Esophagus (tissue), 2 donors: ENCODE measurements around the gene DUOX1. TPM values are rescaled to one million over a fixed set of nuclear protein-coding genes. Genes with fewer than 3 reads are reported as not detected.

ENCODE experiments used
- H3K27ac ChIP-seq, 2 donors: one replicate each; pipeline ENCODE4 v1.5.1; 2013; ENCODE audit warnings: low read depth in 2 of 2, mild to moderate bottlenecking in 2 of 2, inconsistent platforms in 1 of 2, low read length in 1 of 2, moderate library complexity in 1 of 2
- H3K27me3 ChIP-seq, 2 donors: one replicate each; pipeline ENCODE4 v1.6.1; 2013; ENCODE audit warnings: low read length in 2 of 2, control low read depth in 1 of 2, mild to moderate bottlenecking in 1 of 2; ENCODE audit not compliant: insufficient read depth in 2 of 2, control insufficient read depth in 1 of 2
- H3K36me3 ChIP-seq, 2 donors: one replicate each; pipeline ENCODE4 v1.6.1; 2013; ENCODE audit warnings: low read length in 1 of 2; ENCODE audit not compliant: control insufficient read depth in 2 of 2, insufficient read depth in 2 of 2
- H3K4me1 ChIP-seq, 2 donors: one replicate each; pipeline ENCODE4 v1.6.1; 2013; ENCODE audit warnings: low read length in 1 of 2; ENCODE audit not compliant: control insufficient read depth in 2 of 2, insufficient read depth in 2 of 2
- H3K4me3 ChIP-seq, 2 donors: one replicate each; pipeline ENCODE4 v1.5.1; 2013; ENCODE audit warnings: low read length in 2 of 2, mild to moderate bottlenecking in 2 of 2, low read depth in 1 of 2, moderate library complexity in 1 of 2
- H3K9me3 ChIP-seq, 2 donors: one replicate each; pipeline ENCODE4 v1.6.1; 2013; ENCODE audit warnings: mild to moderate bottlenecking in 2 of 2, low read depth in 1 of 2, low read length in 1 of 2, moderate library complexity in 1 of 2; ENCODE audit not compliant: control insufficient read depth in 2 of 2, insufficient read depth in 1 of 2
- WGBS, 2 donors: extraction: QIAGEN DNeasy Blood & Tissue Kit; methylation state at CpG; one replicate each; pipeline ENCODE4 v1.1.7; 2013; 5-methylcytosine and 5-hydroxymethylcytosine counted together
- polyA plus RNA-seq, 2 donors: library from polyadenylated mRNA; stranded (reverse); fragments of 200-250 nt; gene quantifications; one replicate each; pipeline ENCODE4 v1.2.3, GENCODE V29; 2013
- donor health status: healthy with polysubstance abuse.
- donor health status: Bipolar disorder and iron deficiency.

Gene DUOX1
- polyA plus RNA-seq, 2 donors, result 64.7 to 111 TPM

DNA sequence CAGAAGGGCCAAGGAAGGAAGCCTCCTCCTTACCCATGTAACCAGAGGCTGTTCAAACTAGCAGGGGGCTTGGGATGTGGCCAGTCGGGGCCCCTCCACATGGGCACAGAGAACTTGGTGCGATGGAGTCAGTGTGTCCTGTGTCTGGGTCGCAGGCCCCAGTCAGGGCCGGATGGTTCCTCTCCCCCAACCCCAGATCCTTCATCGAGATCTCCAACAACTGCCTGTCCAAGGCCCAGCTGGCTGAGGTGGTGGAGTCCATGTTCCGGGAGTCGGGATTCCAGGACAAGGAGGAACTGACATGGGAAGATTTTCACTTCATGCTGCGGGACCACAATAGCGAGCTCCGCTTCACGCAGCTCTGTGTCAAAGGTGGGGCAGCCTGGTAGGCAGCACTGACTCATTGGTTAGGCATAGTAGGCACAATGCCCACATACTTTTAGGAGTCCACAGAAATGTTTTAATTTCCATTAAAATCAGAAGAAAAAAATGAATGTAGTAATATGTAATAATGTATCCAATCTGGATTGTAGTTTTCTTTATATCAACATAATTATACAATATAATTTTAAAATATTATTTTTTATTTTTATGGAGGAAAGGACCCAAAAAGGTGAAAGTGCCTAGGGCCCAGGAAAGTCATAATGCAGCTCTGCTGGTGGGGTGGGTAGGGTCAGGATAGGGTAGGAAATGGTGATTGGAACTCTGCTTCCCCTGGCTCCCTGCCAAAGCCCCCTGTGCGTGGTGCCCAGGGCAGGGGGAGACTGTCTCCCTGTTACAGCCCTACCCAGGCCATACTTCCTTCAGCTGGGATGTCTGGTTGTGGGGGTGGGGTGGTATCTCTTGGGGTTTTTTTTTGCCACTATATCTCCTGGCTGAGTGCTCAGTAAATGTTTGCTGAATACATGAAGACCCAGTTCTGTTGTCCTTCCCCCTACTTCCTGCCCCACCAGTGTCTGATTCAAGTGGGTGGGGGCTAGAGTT, 18.6 kb downstream of the DUOX1 start:
- peak overlapping the region; percentile 33 to 77 for H3K27ac ChIP-seq
- peaks cover 0 to 19% of the 10 kb centered on the region in 2 donors for H3K4me1 ChIP-seq
- H3K27me3 ChIP-seq, result no peaks in the 10 kb centered on the region
- H3K36me3 ChIP-seq, result peaks cover 7 to 51% of the 10 kb centered on the region in 2 donors
- H3K4me3 ChIP-seq, result no peak overlapping the region
- H3K9me3 ChIP-seq, result no peaks in the 10 kb centered on the region
- 81% methylated on average over 12 of the region's 12 CpGs for WGBS, 2 donors

DNA sequence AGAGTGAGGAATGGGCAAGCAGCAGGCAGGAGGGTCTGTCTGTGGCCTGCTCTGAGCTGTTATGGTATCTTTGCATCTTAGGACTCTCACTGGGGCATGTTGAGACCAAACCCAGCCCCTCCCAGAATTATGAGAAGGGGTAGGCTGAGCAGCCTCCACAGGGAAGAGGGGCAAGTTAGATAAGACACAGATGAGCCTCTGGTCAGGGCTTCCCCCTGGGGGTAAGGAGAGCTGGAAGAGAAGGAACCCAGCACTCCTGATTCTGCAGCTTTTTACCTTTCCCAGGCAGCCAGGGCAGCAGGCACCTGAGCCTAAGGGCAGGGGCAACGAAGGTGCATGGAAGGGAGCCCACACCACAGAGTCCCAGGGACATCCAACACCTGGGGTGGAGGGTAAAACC, 19.3 kb downstream of the DUOX1 start:
- Histone ChIP-seq H3K27me3 (no peaks in the 10 kb centered on the region), H3K36me3 (peaks cover 7 to 50% of the 10 kb centered on the region in 2 donors), H3K4me1 (peaks cover 0 to 21% of the 10 kb centered on the region in 2 donors), H3K27ac (peak overlapping the region in 1 of 2 donors; percentile 77), H3K4me3 (no peak overlapping the region), H3K9me3 (no peaks in the 10 kb centered on the region)
- WGBS, 2 donors, result 49 to 68% methylated on average over 1 of the region's 1 CpG

DNA sequence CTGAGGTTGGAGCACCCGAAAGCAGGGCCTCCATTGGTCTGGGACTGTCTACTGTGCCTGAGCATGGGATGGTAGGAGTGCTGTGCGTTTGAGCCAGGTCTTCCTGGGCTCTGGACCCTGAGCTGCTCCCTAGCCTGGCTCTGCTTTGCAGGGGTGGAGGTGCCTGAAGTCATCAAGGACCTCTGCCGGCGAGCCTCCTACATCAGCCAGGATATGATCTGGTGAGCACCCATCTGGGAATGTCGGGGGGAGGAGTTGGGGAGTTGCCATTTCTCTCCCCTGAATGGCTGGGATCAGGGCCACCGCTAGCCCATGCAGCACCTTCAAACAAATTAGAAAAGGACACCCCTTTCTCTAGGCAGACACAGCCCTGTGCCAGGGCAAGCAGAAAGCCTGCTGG, 20.7 kb downstream of the DUOX1 start:
- no peak overlapping the region for H3K4me3 ChIP-seq
- no peak overlapping the region for H3K27ac ChIP-seq
- peaks cover 7 to 51% of the 10 kb centered on the region in 2 donors for H3K36me3 ChIP-seq
- H3K9me3 ChIP-seq, result no peaks in the 10 kb centered on the region
- 84 to 85% methylated on average over 6 of the region's 6 CpGs for WGBS, 2 donors
- peaks cover 0 to 27% of the 10 kb centered on the region in 2 donors for H3K4me1 ChIP-seq
- no peaks in the 10 kb centered on the region for H3K27me3 ChIP-seq

DNA sequence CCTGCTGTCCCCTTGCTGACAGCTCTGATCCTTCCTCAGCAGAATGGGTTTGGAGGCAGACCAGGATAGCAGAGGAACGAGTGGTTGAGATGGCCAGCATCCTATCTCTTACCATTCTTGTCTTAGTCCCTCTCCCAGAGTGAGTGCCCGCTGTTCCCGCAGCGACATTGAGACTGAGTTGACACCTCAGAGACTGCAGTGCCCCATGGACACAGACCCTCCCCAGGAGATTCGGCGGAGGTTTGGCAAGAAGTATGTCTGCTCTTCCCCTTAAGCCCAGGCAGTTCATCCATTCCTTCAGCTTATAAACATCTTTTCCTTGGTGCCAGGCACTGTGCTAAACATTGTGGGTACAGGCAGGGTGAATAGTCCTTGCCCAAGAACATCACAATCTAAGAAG, 21.2 kb downstream of the DUOX1 start:
- Histone ChIP-seq H3K36me3 (peaks cover 7 to 54% of the 10 kb centered on the region in 2 donors), H3K27me3 (no peaks in the 10 kb centered on the region), H3K4me1 (peaks cover 0 to 30% of the 10 kb centered on the region in 2 donors), H3K9me3 (no peaks in the 10 kb centered on the region), H3K4me3 (no peak overlapping the region), H3K27ac (no peak overlapping the region)
- WGBS, 2 donors, result 94% methylated on average over 6 of the region's 6 CpGs

DNA sequence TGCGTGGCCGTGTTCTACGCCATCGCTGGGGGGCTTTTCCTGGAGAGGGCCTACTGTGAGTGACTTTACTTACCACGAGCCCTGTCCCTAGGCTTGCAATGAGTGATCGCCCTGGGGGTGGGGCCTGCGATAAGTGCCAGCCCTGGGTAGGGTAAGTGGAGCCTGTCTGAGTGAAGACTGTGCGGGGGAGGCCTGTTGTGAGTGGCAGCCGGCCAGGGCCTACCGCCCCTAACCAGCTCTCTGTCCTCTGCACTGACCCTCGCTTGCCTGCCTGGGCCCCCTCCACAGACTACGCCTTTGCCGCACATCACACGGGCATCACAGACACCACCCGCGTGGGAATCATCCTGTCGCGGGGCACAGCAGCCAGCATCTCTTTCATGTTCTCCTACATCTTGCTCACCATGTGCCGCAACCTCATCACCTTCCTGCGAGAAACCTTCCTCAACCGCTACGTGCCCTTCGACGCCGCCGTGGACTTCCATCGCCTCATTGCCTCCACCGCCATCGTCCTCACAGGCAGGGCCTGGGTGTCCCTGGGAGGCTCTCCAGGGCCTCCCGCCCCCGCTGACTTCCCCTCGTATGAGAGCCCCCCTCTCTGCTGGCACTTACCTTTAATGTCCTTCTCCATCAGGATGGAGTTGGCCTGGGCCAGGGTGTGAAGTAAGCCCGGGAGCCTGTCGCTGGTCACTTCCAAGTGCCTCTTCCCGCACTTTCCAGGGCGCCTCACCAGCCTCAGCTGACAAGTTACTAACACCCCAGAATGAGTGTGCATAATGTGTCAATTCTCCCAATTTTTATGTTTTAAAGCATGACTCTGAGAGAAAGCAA, 22.4 kb downstream of the DUOX1 start:
- Histone ChIP-seq H3K4me3 (no peak overlapping the region), H3K27me3 (no peaks in the 10 kb centered on the region), H3K4me1 (peaks cover 0 to 26% of the 10 kb centered on the region in 2 donors), H3K9me3 (no peaks in the 10 kb centered on the region), H3K36me3 (peaks cover 7 to 52% of the 10 kb centered on the region in 2 donors), H3K27ac (peak overlapping the region in 1 of 2 donors; percentile 3)
- 95 to 96% methylated on average over 36 of the region's 36 CpGs for WGBS, 2 donors

DNA sequence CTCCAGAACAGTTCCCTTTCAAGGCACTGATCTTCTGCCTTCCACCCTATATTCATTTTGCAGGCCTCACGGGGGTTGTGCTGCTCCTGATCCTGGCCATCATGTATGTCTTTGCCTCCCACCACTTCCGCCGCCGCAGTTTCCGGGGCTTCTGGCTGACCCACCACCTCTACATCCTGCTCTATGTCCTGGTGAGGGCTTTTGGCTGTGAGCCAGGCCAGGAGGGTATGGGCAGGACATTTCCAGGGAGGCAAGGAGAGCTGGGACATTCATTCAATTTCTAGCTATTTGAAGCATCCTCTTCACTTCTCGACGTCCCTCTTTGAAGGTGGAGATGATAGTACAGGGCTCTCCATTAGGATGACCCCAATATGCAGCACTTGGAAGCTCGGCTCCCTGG, 25.9 kb downstream of the DUOX1 start:
- Histone ChIP-seq H3K4me3 (no peak overlapping the region), H3K36me3 (peaks cover 7 to 37% of the 10 kb centered on the region in 2 donors), H3K4me1 (peaks cover 0 to 18% of the 10 kb centered on the region in 2 donors), H3K27ac (peak overlapping the region; percentile 47 to 94), H3K9me3 (no peaks in the 10 kb centered on the region), H3K27me3 (no peaks in the 10 kb centered on the region)
- 80 to 85% methylated on average over 8 of the region's 8 CpGs for WGBS, 2 donors

DNA sequence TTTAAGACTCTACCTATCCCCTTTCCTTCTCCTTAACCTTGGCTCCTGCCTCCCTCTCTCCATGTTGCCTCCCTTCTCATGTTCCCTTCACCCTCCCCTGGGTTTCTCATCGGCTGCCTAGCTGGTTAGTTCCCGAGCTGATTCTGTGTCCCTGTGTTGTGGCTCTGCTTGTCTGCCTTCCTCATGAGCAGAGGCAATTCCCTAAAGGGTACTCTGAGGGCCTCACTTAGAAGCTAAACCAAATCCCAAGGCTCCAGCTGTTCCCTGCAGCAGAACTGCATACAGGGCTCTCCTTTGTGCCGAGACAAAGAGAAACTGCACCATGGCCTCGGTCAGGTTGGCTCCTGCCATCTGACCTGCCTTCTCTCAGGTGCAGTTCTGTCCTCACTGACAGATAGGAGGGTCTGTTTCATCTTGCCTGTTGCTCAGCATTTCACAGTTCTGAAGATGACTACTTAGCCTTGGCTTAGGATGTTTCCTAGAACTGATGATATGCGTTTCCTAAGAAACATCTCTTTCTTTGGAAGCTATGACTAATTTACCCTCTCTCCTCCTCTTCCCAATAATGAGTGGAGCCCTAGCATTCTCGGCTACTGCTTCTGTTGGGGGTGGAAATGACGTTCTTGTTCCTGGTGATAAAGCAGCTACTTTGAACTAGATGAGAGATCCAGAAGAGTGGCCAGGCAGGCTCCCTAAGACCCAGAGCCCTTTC, 27.1 kb downstream of the DUOX1 start:
- Histone ChIP-seq H3K36me3 (peaks cover 5 to 31% of the 10 kb centered on the region in 2 donors), H3K9me3 (no peaks in the 10 kb centered on the region), H3K27ac (peak overlapping the region; percentile 80 to 91), H3K4me3 (no peak overlapping the region), H3K27me3 (no peaks in the 10 kb centered on the region), H3K4me1 (peaks cover 0 to 25% of the 10 kb centered on the region in 2 donors)
- 46 to 70% methylated on average over 7 of the region's 7 CpGs for WGBS, 2 donors

DNA sequence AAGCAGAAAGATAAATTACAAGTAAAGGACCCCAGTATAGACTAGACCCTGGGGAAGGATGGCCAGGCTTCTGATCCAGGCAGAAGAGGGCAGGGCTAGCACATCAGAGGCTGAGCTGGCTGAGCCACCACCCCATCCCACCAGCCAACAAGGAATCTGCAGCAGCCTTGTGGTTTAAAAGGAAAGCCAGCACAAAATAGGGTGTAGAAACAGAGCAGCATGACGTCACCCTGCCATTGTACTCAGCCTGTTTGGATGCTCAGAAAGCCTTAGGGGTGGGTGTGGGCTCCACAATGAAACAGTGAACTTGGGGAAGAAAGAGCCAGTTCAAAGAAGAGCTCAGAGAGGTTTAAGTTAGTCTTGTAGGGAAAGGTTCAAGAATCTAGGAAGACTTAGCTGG, 28.2 kb downstream of the DUOX1 start:
- WGBS, 2 donors, result 35 to 41% methylated on average over 1 of the region's 1 CpG
- Histone ChIP-seq H3K36me3 (peaks cover 0 to 26% of the 10 kb centered on the region in 2 donors), H3K27ac (peak overlapping the region; percentile 80 to 91), H3K27me3 (no peaks in the 10 kb centered on the region), H3K4me3 (no peak overlapping the region), H3K9me3 (no peaks in the 10 kb centered on the region), H3K4me1 (peaks cover 0 to 31% of the 10 kb centered on the region in 2 donors)

DNA sequence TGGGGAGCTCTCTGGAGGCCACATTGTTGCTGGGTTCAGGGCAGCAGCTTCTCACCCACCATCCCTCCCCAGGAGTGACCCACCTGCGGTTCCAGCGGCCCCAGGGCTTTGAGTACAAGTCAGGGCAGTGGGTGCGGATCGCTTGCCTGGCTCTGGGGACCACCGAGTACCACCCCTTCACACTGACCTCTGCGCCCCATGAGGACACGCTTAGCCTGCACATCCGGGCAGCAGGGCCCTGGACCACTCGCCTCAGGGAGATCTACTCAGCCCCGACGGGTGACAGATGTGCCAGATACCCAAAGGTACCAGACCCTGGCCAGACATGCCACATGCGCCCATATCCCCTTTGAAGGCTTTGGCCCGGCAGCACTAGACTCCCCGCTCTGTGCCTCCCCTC, 31.9 kb downstream of the DUOX1 start:
- H3K27ac ChIP-seq, result peak overlapping the region; percentile 94 to 96
- peaks cover 0 to 23% of the 10 kb centered on the region in 2 donors for H3K36me3 ChIP-seq
- no peaks in the 10 kb centered on the region for H3K9me3 ChIP-seq
- H3K4me1 ChIP-seq, result peaks cover 3 to 26% of the 10 kb centered on the region in 2 donors
- WGBS, 2 donors, result 87 to 89% methylated on average over 14 of the region's 14 CpGs
- no peak overlapping the region for H3K4me3 ChIP-seq
- H3K27me3 ChIP-seq, result no peaks in the 10 kb centered on the region
